Endodermal cell (in vitro differentiated cells): ENCODE results near the gene COL4A1. TPM values are rescaled to one million over a fixed set of nuclear protein-coding genes. Genes with fewer than 3 reads are reported as not detected.

Experiments
- DNase-seq: peaks from one replicate; pipeline ENCODE4 v3.0.0-alpha.2; 2017
- H3K27ac ChIP-seq: 2 replicates; pipeline ENCODE4 v1.5.1; 2013; ENCODE audit warnings: mild to moderate bottlenecking, low read depth, low read length, moderate library complexity
- H3K27me3 ChIP-seq: 2 replicates; pipeline ENCODE4 v1.6.1; 2013; ENCODE audit warnings: mild to moderate bottlenecking, low read length, moderate library complexity; ENCODE audit not compliant: insufficient read depth, control insufficient read depth, poor library complexity, severe bottlenecking
- H3K36me3 ChIP-seq: 2 replicates; pipeline ENCODE4 v1.7.0; 2013; ENCODE audit warnings: mild to moderate bottlenecking, low read length, moderate library complexity; ENCODE audit not compliant: control insufficient read depth, insufficient read depth
- H3K4me1 ChIP-seq: one replicate; pipeline ENCODE4 v1.7.0; 2013; ENCODE audit warnings: low read length; ENCODE audit not compliant: control insufficient read depth, insufficient read depth
- H3K4me3 ChIP-seq: 2 replicates; pipeline ENCODE4 v1.5.1; 2013; ENCODE audit warnings: mild to moderate bottlenecking, low read length, moderate library complexity
- H3K9ac ChIP-seq: 2 replicates; pipeline ENCODE4 v1.6.1; 2013; ENCODE audit warnings: mild to moderate bottlenecking, low read length, moderate library complexity; ENCODE audit not compliant: poor library complexity, severe bottlenecking; ENCODE audit errors: extremely low read depth
- H3K9me3 ChIP-seq: 2 replicates; pipeline ENCODE4 v1.6.1; 2013; ENCODE audit warnings: mild to moderate bottlenecking, low read length, moderate library complexity; ENCODE audit not compliant: control insufficient read depth
- H3K27ac Mint-ChIP-seq: 2 replicates; pipeline ENCODE4 v1.8.0; 2020; ENCODE audit warnings: mixed read lengths
- H3K27me3 Mint-ChIP-seq: 2 replicates; pipeline ENCODE4 v1.8.0; 2021; ENCODE audit warnings: mild to moderate bottlenecking, mixed read lengths; ENCODE audit not compliant: insufficient read depth
- H3K36me3 Mint-ChIP-seq: 2 replicates; pipeline ENCODE4 v1.8.0; 2020; ENCODE audit warnings: low read depth, mixed read lengths
- H3K4me1 Mint-ChIP-seq: 2 replicates; pipeline ENCODE4 v1.8.0; 2020; ENCODE audit warnings: mixed read lengths
- H3K4me3 Mint-ChIP-seq: 2 replicates; pipeline ENCODE4 v1.8.0; 2020; ENCODE audit warnings: mild to moderate bottlenecking, moderate library complexity, mixed read lengths
- H3K9me3 Mint-ChIP-seq: 2 replicates; pipeline ENCODE4 v1.8.0; 2020; ENCODE audit warnings: mild to moderate bottlenecking, mixed read lengths
- WGBS, 2 experiments: methylation state at CpG; one replicate each; pipeline versions ENCODE4 v1.1.5 to v1.1.7; 2013; ENCODE audit warnings: missing lambda C conversion rate in 2 of 2, mixed read lengths in 1 of 2; ENCODE audit not compliant: insufficient coverage in 1 of 2, insufficient read length in 1 of 2; 5-methylcytosine and 5-hydroxymethylcytosine counted together
- total RNA-seq, 2 donors: library from RNA; stranded (reverse); fragmentation: NEBNext Ultra II Directional in 1 of 2; extraction: Animal tissue kit (Norgen Biotek cat#: 25700) in 1 of 2; gene quantifications; 2 replicates in 1 of 2; 3 replicates in 1 of 2; pipeline ENCODE4 v1.2.1, GENCODE V29; 2021
- TF ChIP-seq, protein P1 (sequence below): fragments of 200-600 bp; sonication (generic); conservative IDR thresholded peaks from 2 replicates; pipeline ENCODE4 v1.5.0; 2021; ENCODE audit warnings: antibody characterized with exemption, mild to moderate bottlenecking

The COL4A1 gene
- total RNA-seq, 2 donors from 2014 or later = 702 to 764 TPM

DNA sequence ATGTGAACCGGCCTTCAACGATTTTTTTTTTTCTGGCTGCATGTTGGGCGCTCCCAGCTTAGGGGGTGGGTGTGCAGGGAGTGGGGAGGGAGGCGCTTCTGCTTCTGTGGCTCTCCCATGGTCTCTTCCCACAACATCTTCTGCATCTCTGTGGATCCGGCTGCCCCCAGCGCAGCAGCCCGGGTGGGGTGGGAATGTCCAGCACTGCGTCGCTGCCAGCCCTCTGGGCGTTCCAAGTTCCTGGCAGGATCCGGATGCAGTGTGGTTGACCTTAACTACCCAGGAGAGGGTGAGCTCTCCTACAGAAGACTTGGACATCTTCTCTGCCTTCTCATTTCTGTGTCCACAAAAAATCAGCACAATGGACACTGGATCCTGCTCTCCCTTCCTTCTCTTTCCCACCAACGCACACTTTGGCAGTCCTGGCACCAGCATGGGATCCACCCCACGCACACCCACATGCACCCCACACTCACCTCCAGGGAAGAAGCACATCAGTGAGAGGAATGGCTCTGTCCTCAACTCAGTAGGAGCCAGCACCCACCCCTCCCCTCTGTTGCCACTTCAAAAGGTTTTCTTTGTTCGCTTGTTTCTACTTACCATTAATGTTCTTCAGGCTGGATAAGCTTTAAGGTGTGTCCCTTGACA, 177.3 kb downstream of the COL4A1 start:
- TF ChIP-seq, protein P1, sequence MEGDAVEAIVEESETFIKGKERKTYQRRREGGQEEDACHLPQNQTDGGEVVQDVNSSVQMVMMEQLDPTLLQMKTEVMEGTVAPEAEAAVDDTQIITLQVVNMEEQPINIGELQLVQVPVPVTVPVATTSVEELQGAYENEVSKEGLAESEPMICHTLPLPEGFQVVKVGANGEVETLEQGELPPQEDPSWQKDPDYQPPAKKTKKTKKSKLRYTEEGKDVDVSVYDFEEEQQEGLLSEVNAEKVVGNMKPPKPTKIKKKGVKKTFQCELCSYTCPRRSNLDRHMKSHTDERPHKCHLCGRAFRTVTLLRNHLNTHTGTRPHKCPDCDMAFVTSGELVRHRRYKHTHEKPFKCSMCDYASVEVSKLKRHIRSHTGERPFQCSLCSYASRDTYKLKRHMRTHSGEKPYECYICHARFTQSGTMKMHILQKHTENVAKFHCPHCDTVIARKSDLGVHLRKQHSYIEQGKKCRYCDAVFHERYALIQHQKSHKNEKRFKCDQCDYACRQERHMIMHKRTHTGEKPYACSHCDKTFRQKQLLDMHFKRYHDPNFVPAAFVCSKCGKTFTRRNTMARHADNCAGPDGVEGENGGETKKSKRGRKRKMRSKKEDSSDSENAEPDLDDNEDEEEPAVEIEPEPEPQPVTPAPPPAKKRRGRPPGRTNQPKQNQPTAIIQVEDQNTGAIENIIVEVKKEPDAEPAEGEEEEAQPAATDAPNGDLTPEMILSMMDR = no peak
- DNase-seq = no peak
- Mint-ChIP-seq H3K27me3 (peaks cover 3% of the 10 kb centered on the region), H3K4me3 (no peak overlapping the region), H3K4me1 (peaks cover 18% of the 10 kb centered on the region), H3K9me3 (no peaks in the 10 kb centered on the region), H3K36me3 (no peaks in the 10 kb centered on the region), H3K27ac (no peak overlapping the region)
- H3K27ac ChIP-seq = no peak overlapping the region
- H3K9me3 ChIP-seq = no peaks in the 10 kb centered on the region
- no peak overlapping the region for H3K9ac ChIP-seq
- H3K4me3 ChIP-seq = no peak overlapping the region
- peaks cover 7% of the 10 kb centered on the region for H3K4me1 ChIP-seq
- no peaks in the 10 kb centered on the region for H3K36me3 ChIP-seq
- 83 to 87% methylated on average over 6 to 14 of the region's 14 CpGs for WGBS, 2 experiments
- no peaks in the 10 kb centered on the region for H3K27me3 ChIP-seq

DNA sequence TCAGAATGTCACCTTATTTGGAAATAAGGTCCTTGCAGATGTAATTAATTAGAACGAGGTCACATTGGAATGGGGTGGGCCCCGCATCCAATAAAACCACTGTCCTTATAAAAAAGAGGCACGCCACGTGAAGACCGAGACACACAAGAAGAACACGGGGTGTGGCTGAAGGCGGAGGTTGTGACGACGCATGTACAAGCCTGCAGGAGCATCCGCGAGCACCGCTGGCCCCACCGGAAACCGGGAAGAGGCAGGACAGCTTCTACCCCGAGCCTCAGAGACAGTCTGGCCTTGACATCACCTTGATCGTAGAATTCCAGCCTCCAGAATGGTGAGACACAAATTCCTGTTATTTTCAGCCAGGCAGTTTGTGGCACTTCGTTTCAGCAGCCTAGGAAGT, 177.9 kb downstream of the COL4A1 start:
- Histone ChIP-seq H3K4me3 (no peak overlapping the region), H3K27ac (no peak overlapping the region), H3K9ac (no peak overlapping the region), H3K27me3 (no peaks in the 10 kb centered on the region), H3K4me1 (peaks cover 7% of the 10 kb centered on the region), H3K9me3 (no peaks in the 10 kb centered on the region), H3K36me3 (no peaks in the 10 kb centered on the region)
- peaks cover 7% of the 10 kb centered on the region for H3K27me3 Mint-ChIP-seq
- 94 to 95% methylated on average over 17 of the region's 17 CpGs for WGBS, 2 experiments
- no peak overlapping the region for H3K4me3 Mint-ChIP-seq
- H3K36me3 Mint-ChIP-seq = no peaks in the 10 kb centered on the region
- peaks cover 18% of the 10 kb centered on the region for H3K4me1 Mint-ChIP-seq
- DNase-seq = no peak
- TF ChIP-seq, protein P1 = no peak
- no peaks in the 10 kb centered on the region for H3K9me3 Mint-ChIP-seq
- no peak overlapping the region for H3K27ac Mint-ChIP-seq

- Histone ChIP-seq H3K9ac (no peak overlapping the region), H3K27ac (no peak overlapping the region), H3K27me3 (no peaks in the 10 kb centered on the region), H3K4me1 (peaks cover 7% of the 10 kb centered on the region), H3K4me3 (no peak overlapping the region), H3K36me3 (no peaks in the 10 kb centered on the region), H3K9me3 (no peaks in the 10 kb centered on the region)
- no peak for DNase-seq
- Mint-ChIP-seq H3K9me3 (no peaks in the 10 kb centered on the region), H3K27ac (no peak overlapping the region), H3K27me3 (peaks cover 7% of the 10 kb centered on the region), H3K4me1 (peaks cover 18% of the 10 kb centered on the region), H3K4me3 (no peak overlapping the region), H3K36me3 (no peaks in the 10 kb centered on the region)
- TF ChIP-seq, protein P1 = no peak
- 95 to 97% methylated on average over 6 to 7 of the region's 8 CpGs for WGBS, 2 experiments
Measured at GRCh38 chr13:110128546-110128945, 178.4 kb downstream of the COL4A1 start.
